AG04450 (cell line): ENCODE data around the gene PLXNA4. TPM values are rescaled to one million over a fixed set of nuclear protein-coding genes. Genes with fewer than 3 reads are reported as not detected.

Source experiments
- CTCF ChIA-PET: fragments of 300-600, 350-600 bp; formaldehyde crosslinking; extraction: SDS; loops from one replicate; lab custom pipeline; 2022; ENCODE audit warnings: antibody characterized with exemption, inconsistent platforms; lab: Charles Lee
- POLR2A ChIA-PET: fragments of 350-600 bp; formaldehyde crosslinking; extraction: SDS; loops from one replicate; lab custom pipeline; 2021; ENCODE audit warnings: antibody characterized with exemption, inconsistent platforms; lab: Yijun Ruan, JAX
- DNase-seq: peaks from one replicate; pipeline ENCODE4 v3.0.0-alpha.2; 2011; ENCODE audit warnings: low read depth, low spot score
- H3K27ac ChIP-seq: one replicate; pipeline ENCODE4 v1.5.1; 2012; ENCODE audit warnings: low read depth, low read length, control low read depth
- H3K27me3 ChIP-seq: one replicate; pipeline ENCODE4 v1.6.0; 2012; ENCODE audit warnings: low read length; ENCODE audit not compliant: control insufficient read depth, insufficient read depth
- H3K4me3 ChIP-seq: 2 replicates; pipeline ENCODE4 v1.5.1; 2011; ENCODE audit warnings: mild to moderate bottlenecking, low read depth, low read length, control low read depth
- H3K9me3 ChIP-seq: 2 replicates; pipeline ENCODE4 v1.5.1; 2012; ENCODE audit warnings: low read length; ENCODE audit not compliant: control insufficient read depth, insufficient read depth
- CTCF ChIP-seq: IDR thresholded peaks from 2 replicates; pipeline ENCODE4 v1.5.1; 2011; ENCODE audit warnings: low read depth, low read length, control low read depth, inconsistent platforms
- polyA plus RNA-seq: library from polyadenylated mRNA; depleted of rRNA; stranded (reverse); fragments of >200 nt; gene quantifications from 2 replicates; pipeline ENCODE4 v1.2.3, GENCODE V29; 2011

PLXNA4 gene
- polyA plus RNA-seq, 1 experiment, result 0.05 TPM

DNA sequence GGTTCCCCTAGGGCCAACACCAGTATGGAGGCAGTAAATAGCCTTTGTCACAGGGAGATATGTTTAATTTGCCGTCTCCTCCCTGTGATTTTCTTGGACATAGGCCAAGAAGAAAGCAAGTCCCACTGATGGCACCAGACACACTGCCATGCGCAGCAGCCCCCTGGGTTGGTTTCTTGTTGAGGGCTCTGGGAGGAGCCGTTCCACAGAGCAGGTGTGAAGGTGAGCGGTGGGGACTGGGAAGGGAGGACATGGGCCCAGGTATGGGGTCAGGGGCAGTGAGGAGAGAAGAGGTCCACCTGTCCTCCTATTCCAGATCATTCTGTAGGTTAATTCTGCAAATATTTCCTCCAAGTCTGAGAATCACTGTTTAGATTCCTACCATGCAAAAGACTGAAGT is 376.1 kb downstream of the PLXNA4 start:
- no peak overlapping the region for H3K27ac ChIP-seq
- ChIA-PET POLR2A (no interaction called here), CTCF (no interaction called here)
- TF ChIP-seq CTCF, result no peak
- H3K9me3 ChIP-seq, result no peaks in the 10 kb centered on the region
- no peak for DNase-seq
- H3K27me3 ChIP-seq, result no peaks in the 10 kb centered on the region
- no peak overlapping the region for H3K4me3 ChIP-seq

DNA sequence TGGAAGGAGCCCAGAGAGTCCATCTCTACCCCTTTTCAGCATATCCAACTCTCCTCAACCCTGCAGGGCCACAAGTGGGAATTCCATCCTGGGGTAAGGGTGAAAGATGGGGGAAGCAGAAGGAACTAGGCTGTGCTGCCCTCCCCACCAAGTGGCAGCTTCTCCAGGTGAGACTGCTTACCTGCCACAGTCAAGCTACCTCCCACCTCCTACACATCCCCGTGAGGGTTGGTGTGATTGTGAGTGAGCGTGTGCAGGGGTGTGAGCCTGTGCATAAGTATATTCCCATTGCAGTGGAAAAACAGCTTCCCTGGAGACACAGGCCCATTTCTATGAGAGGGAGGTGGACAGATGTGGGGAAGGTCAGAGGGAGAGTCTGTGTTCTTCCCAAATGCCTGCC is 376.6 kb downstream of the PLXNA4 start:
- ChIA-PET POLR2A (no interaction called here), CTCF (no interaction called here)
- no peak overlapping the region for H3K4me3 ChIP-seq
- no peak overlapping the region for H3K27ac ChIP-seq
- no peak for TF ChIP-seq CTCF
- no peak for DNase-seq
- H3K9me3 ChIP-seq, result no peaks in the 10 kb centered on the region
- H3K27me3 ChIP-seq, result no peaks in the 10 kb centered on the region

DNA sequence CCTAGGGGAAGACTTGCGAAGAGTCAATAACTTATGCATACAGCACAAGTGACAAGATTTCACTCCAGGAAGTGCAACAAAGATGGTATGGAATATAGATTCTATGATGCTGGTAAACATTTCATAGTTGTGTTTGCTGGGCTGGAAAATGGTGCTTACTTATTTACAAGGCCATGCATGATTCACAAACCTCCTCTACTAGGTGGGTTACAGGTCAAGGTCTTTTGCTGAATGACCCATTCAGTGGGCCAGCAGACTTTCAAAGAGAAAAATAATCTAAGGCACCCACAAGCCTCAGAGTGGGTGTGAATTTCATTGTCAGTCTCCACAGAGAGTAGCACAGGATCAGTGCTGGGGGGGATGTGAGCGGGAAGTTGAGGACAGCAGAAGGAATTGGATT is 378.5 kb downstream of the PLXNA4 start:
- POLR2A ChIA-PET, result no interaction called here
- CTCF ChIA-PET, result no interaction called here
- no peak for DNase-seq

GRCh38 chr7:132193898-132194297 is 382.4 kb downstream of the PLXNA4 start:
- no peak overlapping the region for H3K4me3 ChIP-seq
- POLR2A ChIA-PET, result no interaction called here
- no peaks in the 10 kb centered on the region for H3K9me3 ChIP-seq
- no peak for TF ChIP-seq CTCF
- DNase-seq, result no peak
- H3K27me3 ChIP-seq, result no peaks in the 10 kb centered on the region
- no peak overlapping the region for H3K27ac ChIP-seq
- CTCF ChIA-PET, result no interaction called here

More for the DNA sequence above, 378.5 kb downstream of the PLXNA4 start:
- Histone ChIP-seq H3K27ac (no peak overlapping the region), H3K27me3 (no peaks in the 10 kb centered on the region), H3K4me3 (no peak overlapping the region), H3K9me3 (no peaks in the 10 kb centered on the region)
- no peak for TF ChIP-seq CTCF

- CTCF ChIA-PET, result no interaction called here
- no peak for DNase-seq
- Histone ChIP-seq H3K27ac (no peak overlapping the region), H3K4me3 (no peak overlapping the region), H3K9me3 (no peaks in the 10 kb centered on the region), H3K27me3 (no peaks in the 10 kb centered on the region)
- POLR2A ChIA-PET, result no interaction called here
- no peak for TF ChIP-seq CTCF
Observed at GRCh38 chr7:132192809-132193208, 383.5 kb downstream of the PLXNA4 start.
